ENCODE results near the gene WWC1. TPM values are rescaled to one million over a fixed set of nuclear protein-coding genes. Genes with fewer than 3 reads are reported as not detected.

WWC1 gene
- total RNA-seq, 2 experiments from 2014 or later, result not detected

GRCh38 chr5:168401880-168402279 is 110.4 kb downstream of the WWC1 start:
- no peak overlapping the region for H3K4me3 ChIP-seq (ENCODE audit: low read depth, low read length, poor library complexity, severe bottlenecking)
- ChIA-PET POLR2A (no interaction called here), CTCF (ENCODE audit: unreplicated experiment) (no interaction called here)
- no peaks in the 10 kb centered on the region for H3K36me3 ChIP-seq (ENCODE audit: insufficient read depth, low read length)
- H3K9me3 ChIP-seq (ENCODE audit: low read length), result no peaks in the 10 kb centered on the region
- no peaks in the 10 kb centered on the region for H4K20me1 ChIP-seq (ENCODE audit: insufficient read depth, low read length)
- no peak overlapping the region for H3K4me2 ChIP-seq (ENCODE audit: low read length)
- H3K9me2 ChIP-seq (ENCODE audit: insufficient read depth, low read length), result no peaks in the 10 kb centered on the region
- no peak overlapping the region for H2AFZ ChIP-seq (ENCODE audit: low read length)
- no TSS peak for BruUV-seq (replicated peaks)
- no peaks in the 10 kb centered on the region for H3K79me2 ChIP-seq (ENCODE audit: insufficient read depth, low read depth, low read length)
- intact Hi-C loops (cut with micrococcal nuclease; ENCODE audit: unreplicated experiment), result no loop called here
- H3K4me1 ChIP-seq (ENCODE audit: insufficient read depth, low read length, poor library complexity, severe bottlenecking), result no peaks in the 10 kb centered on the region
- H3K27ac ChIP-seq (ENCODE audit: low read depth, low read length, poor library complexity, severe bottlenecking), result no peak overlapping the region
- no peak for TF ChIP-seq CTCF (conservative IDR thresholded peaks at IDR 0.05; ENCODE audit: low read length)
- TF ChIP-seq EZH2phosphoT487 (IDR thresholded peaks at IDR 0.05; ENCODE audit: borderline replicate concordance, low read depth, low read length), result no peak
- no peak for DNase-seq (ENCODE audit: low spot score)

DNA sequence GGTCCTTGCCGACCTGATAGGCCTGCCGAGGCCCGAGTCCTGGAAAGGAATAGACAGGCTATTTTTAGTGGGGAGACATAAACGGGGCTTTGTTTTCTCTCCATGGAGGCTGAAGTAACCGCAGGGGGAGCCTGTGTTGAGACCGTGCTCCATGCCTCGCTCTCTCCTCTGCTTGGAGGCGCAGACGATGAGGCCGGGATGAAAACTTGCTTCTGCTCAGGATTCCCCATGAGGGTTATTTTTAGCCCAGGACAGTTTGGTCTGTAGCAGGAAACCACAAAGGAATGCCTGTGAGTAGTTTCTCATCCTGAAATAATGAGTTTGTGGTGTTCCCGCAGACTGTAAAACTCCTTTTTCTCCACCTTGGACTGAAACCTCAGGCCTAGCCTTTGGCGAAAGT is 112.9 kb downstream of the WWC1 start:
- Histone ChIP-seq H3K4me2 (ENCODE audit: low read length) (no peak overlapping the region), H3K36me3 (ENCODE audit: insufficient read depth, low read length) (no peaks in the 10 kb centered on the region), H2AFZ (ENCODE audit: low read length) (no peak overlapping the region), H4K20me1 (ENCODE audit: insufficient read depth, low read length) (no peaks in the 10 kb centered on the region), H3K9me2 (ENCODE audit: insufficient read depth, low read length) (no peaks in the 10 kb centered on the region), H3K4me1 (ENCODE audit: insufficient read depth, low read length, poor library complexity, severe bottlenecking) (no peaks in the 10 kb centered on the region), H3K27ac (ENCODE audit: low read depth, low read length, poor library complexity, severe bottlenecking) (no peak overlapping the region), H3K4me3 (ENCODE audit: low read depth, low read length, poor library complexity, severe bottlenecking) (no peak overlapping the region), H3K9me3 (ENCODE audit: low read length) (no peaks in the 10 kb centered on the region), H3K79me2 (ENCODE audit: insufficient read depth, low read depth, low read length) (no peaks in the 10 kb centered on the region)
- no peak for DNase-seq (ENCODE audit: low spot score)
- TF ChIP-seq EZH2phosphoT487 (IDR thresholded peaks at IDR 0.05; ENCODE audit: borderline replicate concordance, low read depth, low read length) (no peak), CTCF (conservative IDR thresholded peaks at IDR 0.05; ENCODE audit: low read length) (no peak)
- CTCF ChIA-PET (ENCODE audit: unreplicated experiment), result no interaction called here
- POLR2A ChIA-PET, result interaction anchor here (0.7 kb wide), 2 partner anchors 11 to 65 kb away, joined by 3 to 5 read pairs; no protein-coding TSS in a partner anchor
- no TSS peak for BruUV-seq (replicated peaks)
- intact Hi-C loops (cut with micrococcal nuclease; ENCODE audit: unreplicated experiment), result no loop called here

DNA sequence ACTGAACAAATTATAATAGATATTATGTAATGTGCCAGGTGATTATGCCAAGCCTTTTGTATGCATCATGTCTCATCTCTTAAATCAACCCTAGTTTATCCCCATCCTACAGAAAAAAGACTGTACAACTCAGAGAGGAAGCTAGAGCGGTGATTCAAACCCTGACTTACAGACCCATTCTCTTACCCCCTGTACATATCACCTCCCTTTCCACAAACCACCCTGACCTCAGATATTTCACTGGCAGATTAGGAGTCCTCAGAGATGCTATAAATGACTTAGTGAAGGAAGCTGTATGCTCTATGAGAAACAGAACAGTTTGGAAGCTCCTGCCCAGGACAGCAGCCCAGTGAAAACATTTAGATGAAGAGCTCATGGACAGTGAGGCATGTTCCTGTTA is 115.8 kb downstream of the WWC1 start:
- DNase-seq (ENCODE audit: low spot score), result no peak

More for the DNA sequence above, 115.8 kb downstream of the WWC1 start:
- POLR2A ChIA-PET, result interaction anchor here (0.5 to 1.0 kb wide), 2 partner anchors 11 to 1108 kb away, joined by 3 to 4 read pairs; no protein-coding TSS in a partner anchor
- no peak overlapping the region for H3K4me2 ChIP-seq (ENCODE audit: low read length)
- no peaks in the 10 kb centered on the region for H3K79me2 ChIP-seq (ENCODE audit: insufficient read depth, low read depth, low read length)
- H2AFZ ChIP-seq (ENCODE audit: low read length), result no peak overlapping the region
- no TSS peak for BruUV-seq (replicated peaks)
- H3K36me3 ChIP-seq (ENCODE audit: insufficient read depth, low read length), result no peaks in the 10 kb centered on the region
- no peaks in the 10 kb centered on the region for H3K9me3 ChIP-seq (ENCODE audit: low read length)
- no peaks in the 10 kb centered on the region for H3K4me1 ChIP-seq (ENCODE audit: insufficient read depth, low read length, poor library complexity, severe bottlenecking)
- TF ChIP-seq EZH2phosphoT487 (IDR thresholded peaks at IDR 0.05; ENCODE audit: borderline replicate concordance, low read depth, low read length) (no peak), CTCF (conservative IDR thresholded peaks at IDR 0.05; ENCODE audit: low read length) (no peak)
- no peak overlapping the region for H3K27ac ChIP-seq (ENCODE audit: low read depth, low read length, poor library complexity, severe bottlenecking)
- H3K4me3 ChIP-seq (ENCODE audit: low read depth, low read length, poor library complexity, severe bottlenecking), result no peak overlapping the region
- no peaks in the 10 kb centered on the region for H3K9me2 ChIP-seq (ENCODE audit: insufficient read depth, low read length)
- H4K20me1 ChIP-seq (ENCODE audit: insufficient read depth, low read length), result no peaks in the 10 kb centered on the region
- intact Hi-C loops (cut with micrococcal nuclease; ENCODE audit: unreplicated experiment), result no loop called here
- CTCF ChIA-PET (ENCODE audit: unreplicated experiment), result no interaction called here
